Measurements from ENCODE around the gene LYZL6. TPM values are rescaled to one million over a fixed set of nuclear protein-coding genes. Genes with fewer than 3 reads are reported as not detected.

The LYZL6 gene
- total RNA-seq, 1 experiment from 2014 or later, result not detected

GRCh38 chr17:35901631-35902175, 41.8 kb downstream of the LYZL6 start:
- ATAC-seq, result no peak
- Histone ChIP-seq H3K27me3 (ENCODE audit: control insufficient read depth, insufficient read depth, low read length) (no peaks in the 10 kb centered on the region), H3K4me3 (ENCODE audit: low read depth in 2 of 2, low read length in 2 of 2) (no peak overlapping the region), H3K9me3 (ENCODE audit: control insufficient read depth, insufficient read depth, low read depth, low read length) (no peaks in the 10 kb centered on the region), H3K4me1 (ENCODE audit: control insufficient read depth, insufficient read depth, low read length) (no peaks in the 10 kb centered on the region), H3K27ac (ENCODE audit: low read length) (no peak overlapping the region), H3K36me3 (ENCODE audit: control insufficient read depth, insufficient read depth, low read length) (no peaks in the 10 kb centered on the region)
- no peak for DNase-seq (ENCODE audit: low read depth, low spot score)
- POLR2A ChIA-PET, result interaction anchor here (0.6 kb wide), 1 partner anchor 24 kb away, joined by 14 read pairs; no protein-coding TSS in a partner anchor
- CTCF ChIA-PET, result interaction anchor here (0.7 kb wide), 1 partner anchor 26 kb away, joined by 5 read pairs; no protein-coding TSS in a partner anchor
- in situ Hi-C loops (cut with HindIII; ENCODE audit: low pct_unique_long_range_greater_than_20kb, low sequenced_read_pairs) (no loop called here), intact Hi-C loops (cut with micrococcal nuclease; ENCODE audit: unreplicated experiment) (no loop called here)
- TF ChIP-seq CTCF (IDR thresholded peaks at IDR 0.05) (no peak), POLR2AphosphoS5 (IDR thresholded peaks at IDR 0.05; ENCODE audit: low read depth, low read length) (no peak), TCF7L2 (IDR thresholded peaks at IDR 0.05; ENCODE audit: low read depth, low read length) (no peak), SIN3A (IDR thresholded peaks at IDR 0.05; ENCODE audit: borderline replicate concordance, insufficient read depth, low read depth, low read length) (no peak)
- TF ChIP-seq, protein P1, sequence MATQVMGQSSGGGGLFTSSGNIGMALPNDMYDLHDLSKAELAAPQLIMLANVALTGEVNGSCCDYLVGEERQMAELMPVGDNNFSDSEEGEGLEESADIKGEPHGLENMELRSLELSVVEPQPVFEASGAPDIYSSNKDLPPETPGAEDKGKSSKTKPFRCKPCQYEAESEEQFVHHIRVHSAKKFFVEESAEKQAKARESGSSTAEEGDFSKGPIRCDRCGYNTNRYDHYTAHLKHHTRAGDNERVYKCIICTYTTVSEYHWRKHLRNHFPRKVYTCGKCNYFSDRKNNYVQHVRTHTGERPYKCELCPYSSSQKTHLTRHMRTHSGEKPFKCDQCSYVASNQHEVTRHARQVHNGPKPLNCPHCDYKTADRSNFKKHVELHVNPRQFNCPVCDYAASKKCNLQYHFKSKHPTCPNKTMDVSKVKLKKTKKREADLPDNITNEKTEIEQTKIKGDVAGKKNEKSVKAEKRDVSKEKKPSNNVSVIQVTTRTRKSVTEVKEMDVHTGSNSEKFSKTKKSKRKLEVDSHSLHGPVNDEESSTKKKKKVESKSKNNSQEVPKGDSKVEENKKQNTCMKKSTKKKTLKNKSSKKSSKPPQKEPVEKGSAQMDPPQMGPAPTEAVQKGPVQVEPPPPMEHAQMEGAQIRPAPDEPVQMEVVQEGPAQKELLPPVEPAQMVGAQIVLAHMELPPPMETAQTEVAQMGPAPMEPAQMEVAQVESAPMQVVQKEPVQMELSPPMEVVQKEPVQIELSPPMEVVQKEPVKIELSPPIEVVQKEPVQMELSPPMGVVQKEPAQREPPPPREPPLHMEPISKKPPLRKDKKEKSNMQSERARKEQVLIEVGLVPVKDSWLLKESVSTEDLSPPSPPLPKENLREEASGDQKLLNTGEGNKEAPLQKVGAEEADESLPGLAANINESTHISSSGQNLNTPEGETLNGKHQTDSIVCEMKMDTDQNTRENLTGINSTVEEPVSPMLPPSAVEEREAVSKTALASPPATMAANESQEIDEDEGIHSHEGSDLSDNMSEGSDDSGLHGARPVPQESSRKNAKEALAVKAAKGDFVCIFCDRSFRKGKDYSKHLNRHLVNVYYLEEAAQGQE (IDR thresholded peaks at IDR 0.05; ENCODE audit: insufficient read depth in 1 of 2, low read depth in 2 of 2, low read length in 1 of 2), result no peak
- BruUV-seq (replicated peaks), result no TSS peak

GRCh38 chr17:35900708-35901480, 42.6 kb downstream of the LYZL6 start:
- Histone ChIP-seq H3K9me3 (ENCODE audit: control insufficient read depth, insufficient read depth, low read depth, low read length) (no peaks in the 10 kb centered on the region), H3K4me3 (ENCODE audit: low read depth in 2 of 2, low read length in 2 of 2) (no peak overlapping the region), H3K27me3 (ENCODE audit: control insufficient read depth, insufficient read depth, low read length) (no peaks in the 10 kb centered on the region), H3K36me3 (ENCODE audit: control insufficient read depth, insufficient read depth, low read length) (no peaks in the 10 kb centered on the region), H3K27ac (ENCODE audit: low read length) (no peak overlapping the region), H3K4me1 (ENCODE audit: control insufficient read depth, insufficient read depth, low read length) (no peaks in the 10 kb centered on the region)
- intact Hi-C loops (cut with micrococcal nuclease; ENCODE audit: unreplicated experiment) (no loop called here), in situ Hi-C loops (cut with HindIII; ENCODE audit: low pct_unique_long_range_greater_than_20kb, low sequenced_read_pairs) (no loop called here)
- DNase-seq (ENCODE audit: low read depth, low spot score), result no peak
- TF ChIP-seq SIN3A (IDR thresholded peaks at IDR 0.05; ENCODE audit: borderline replicate concordance, insufficient read depth, low read depth, low read length) (no peak), POLR2AphosphoS5 (IDR thresholded peaks at IDR 0.05; ENCODE audit: low read depth, low read length) (no peak), TCF7L2 (IDR thresholded peaks at IDR 0.05; ENCODE audit: low read depth, low read length) (no peak), CTCF (IDR thresholded peaks at IDR 0.05) (no peak)
- TF ChIP-seq, protein P1 (IDR thresholded peaks at IDR 0.05; ENCODE audit: insufficient read depth in 1 of 2, low read depth in 2 of 2, low read length in 1 of 2), result no peak
- no TSS peak for BruUV-seq (replicated peaks)
- ChIA-PET CTCF (interaction anchor here (0.7 kb wide), 1 partner anchor 34 kb away, joined by 4 read pairs; no protein-coding TSS in a partner anchor), POLR2A (no interaction called here)
- no peak for ATAC-seq
